Hair follicular keratinocyte (primary cell): ENCODE results near the gene LRSAM1. TPM values are rescaled to one million over a fixed set of nuclear protein-coding genes. Genes with fewer than 3 reads are reported as not detected.

Experiments used
- total RNA-seq: library from RNA; depleted of rRNA; stranded (reverse); fragments of >200 nt; gene quantifications from 2 replicates; pipeline ENCODE4 v1.2.3, GENCODE V29; 2015

The LRSAM1 gene
- total RNA-seq, result 12.8 and 16.8 TPM in 2 replicates

GRCh38 chr9:127450830-127451607 lies at the start of gene LRSAM1, which contains the start of gene RPL12:
LRSAM1 (plus strand) TSS chr9:127451510; CDS start chr9:127454528, 3,018 bp downstream.
RPL12 (minus strand) TSS chr9:127451406; CDS start chr9:127451317, 89 bp downstream.

DNA sequence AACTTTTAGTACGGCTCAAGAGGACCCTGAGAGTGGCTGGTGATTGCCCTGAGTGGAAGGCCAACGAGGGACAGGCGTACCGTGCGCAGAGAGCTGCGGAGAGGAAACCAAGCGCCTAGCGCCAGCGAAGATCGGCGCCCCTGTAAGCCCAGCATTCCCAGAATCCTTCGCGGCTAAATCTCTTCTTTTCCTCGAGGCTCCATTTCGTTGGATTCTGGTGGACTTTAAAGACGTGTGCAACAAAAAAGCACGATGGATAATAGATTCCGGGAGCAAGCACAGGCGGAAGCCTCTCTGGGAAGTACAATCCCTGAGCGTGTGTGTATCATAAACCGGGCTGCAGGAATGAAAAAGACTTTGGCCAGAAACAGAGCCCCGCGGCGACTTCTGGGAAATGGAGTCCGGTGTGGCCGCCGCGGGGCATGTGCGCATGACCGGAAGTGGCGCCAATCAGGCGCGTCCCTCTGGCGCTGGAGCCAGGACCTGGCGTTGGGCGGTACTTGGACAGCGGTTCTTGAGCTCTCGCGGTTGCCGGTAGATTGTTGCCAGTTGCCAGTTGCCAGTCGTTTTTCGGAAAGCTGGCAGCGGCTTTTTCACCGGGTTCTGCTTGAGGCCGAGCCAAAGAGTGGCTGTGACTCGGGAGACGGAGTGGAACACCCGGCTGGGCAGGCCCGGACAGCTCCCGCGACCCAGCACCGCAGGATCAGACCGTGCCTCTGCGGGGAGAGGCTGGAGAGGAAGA lies 27.2 kb upstream of the LRSAM1 start, which contains the start of gene ZNF79:
ZNF79 (plus strand) TSS at position 449 of the 742 bp plus-strand sequence. CDS start 406 bp downstream, outside the sequence.

Other genes starting within 250 kb of the LRSAM1 start
- gene GARNL3, start 186.7 kb upstream of the LRSAM1 start, total RNA-seq, result 1.3 TPM in 2 replicates
- 16.5 and 17.0 TPM in 2 replicates for gene SLC2A8, start 54.3 kb upstream of the LRSAM1 start, total RNA-seq
- 4.1 and 5.6 TPM in 2 replicates for gene ZNF79, start 27.1 kb upstream of the LRSAM1 start, total RNA-seq
- 3,323 and 4,748 TPM in 2 replicates for gene RPL12, start 104 bp upstream of the LRSAM1 start, total RNA-seq
- 31.7 and 46.0 TPM in 2 replicates for gene STXBP1, start 160.8 kb downstream of the LRSAM1 start, total RNA-seq